HepG2 (cell line): ENCODE results near the gene EGLN2. TPM values are rescaled to one million over a fixed set of nuclear protein-coding genes. Genes with fewer than 3 reads are reported as not detected.

Experiments
- ESRRA ChIP-seq: sonication (generic); formaldehyde crosslinking; IDR thresholded peaks from 2 replicates; pipeline ENCODE4 v1.5.1; 2020; ENCODE audit warnings: mild to moderate bottlenecking, low read depth, missing genetic modification reagents
- HNF4A ChIP-seq: sonication (generic); formaldehyde crosslinking; IDR thresholded peaks from 2 replicates; pipeline ENCODE4 v1.4.0; 2020; ENCODE audit warnings: missing genetic modification reagents
- IRF2 ChIP-seq: IDR thresholded peaks from 2 replicates; pipeline ENCODE4 v1.6.1; 2018; ENCODE audit warnings: missing genetic modification reagents, missing compliant biosample characterization
- JUN ChIP-seq: sonication (generic); formaldehyde crosslinking; IDR thresholded peaks from 2 replicates; pipeline ENCODE4 v1.4.0; 2020; ENCODE audit warnings: mild to moderate bottlenecking, missing genetic modification reagents
- NFYC ChIP-seq: IDR thresholded peaks from 2 replicates; pipeline ENCODE4 v1.6.1; 2016; ENCODE audit warnings: missing genetic modification reagents, missing compliant biosample characterization
- PRPF4 ChIP-seq: fragments of 200-400 bp; formaldehyde crosslinking; IDR thresholded peaks from 2 replicates; pipeline ENCODE4 v1.6.1; 2016; ENCODE audit warnings: low read length, low read depth; ENCODE audit not compliant: poor library complexity, severe bottlenecking
- RFXANK ChIP-seq: IDR thresholded peaks from 2 replicates; pipeline ENCODE4 v1.6.1; 2016
- TEAD3 ChIP-seq: optimal IDR thresholded peaks from 2 replicates; pipeline ENCODE3; 2016; ENCODE audit warnings: borderline replicate concordance
- TOPORS ChIP-seq: sonication (generic); formaldehyde crosslinking; IDR thresholded peaks from 2 replicates; pipeline ENCODE4 v1.8.0; 2023; ENCODE audit warnings: mild to moderate bottlenecking, missing genetic modification reagents
- ZFP90 ChIP-seq: sonication (generic); formaldehyde crosslinking; IDR thresholded peaks from 2 replicates; pipeline ENCODE4 v1.8.0; 2022; ENCODE audit warnings: missing genetic modification reagents, mild to moderate bottlenecking, inconsistent platforms, borderline replicate concordance
- ZNF232 ChIP-seq: sonication (generic); formaldehyde crosslinking; IDR thresholded peaks from 2 replicates; pipeline ENCODE4 v1.4.0; 2020; ENCODE audit warnings: missing genetic modification reagents, borderline replicate concordance
- ZNF234 ChIP-seq: sonication (generic); formaldehyde crosslinking; conservative IDR thresholded peaks from 2 replicates; pipeline ENCODE4 v1.5.1; 2020; ENCODE audit warnings: mild to moderate bottlenecking, missing genetic modification reagents
- ZNF317 ChIP-seq: sonication (generic); formaldehyde crosslinking; IDR thresholded peaks from 2 replicates; pipeline ENCODE4 v1.5.0; 2020; ENCODE audit warnings: mild to moderate bottlenecking, missing genetic modification reagents
- ZNF44 ChIP-seq: sonication (generic); formaldehyde crosslinking; IDR thresholded peaks from 2 replicates; pipeline ENCODE4 v1.5.1; 2020; ENCODE audit warnings: mild to moderate bottlenecking, missing genetic modification reagents
- ZNF572 ChIP-seq: sonication (generic); formaldehyde crosslinking; IDR thresholded peaks from 2 replicates; pipeline ENCODE4 v1.5.1; 2020; ENCODE audit warnings: mild to moderate bottlenecking, missing genetic modification reagents
- ZNF614 ChIP-seq: IDR thresholded peaks from 2 replicates; pipeline ENCODE4 v1.6.1; 2018; ENCODE audit warnings: missing biosample characterization, missing genetic modification reagents, inconsistent platforms, borderline replicate concordance
- ZNF788 ChIP-seq: sonication (generic); formaldehyde crosslinking; IDR thresholded peaks from 2 replicates; pipeline ENCODE4 v1.5.0; 2020; ENCODE audit warnings: mild to moderate bottlenecking, missing genetic modification reagents, borderline replicate concordance
- polyA plus RNA-seq, 8 experiments: library from polyadenylated mRNA; depleted of rRNA in 3 of 8; stranded (reverse) in 7 of 8; unstranded in 1 of 8; fragments of >200 nt; fragmentation: Illumina TruSeq in 4 of 8; extraction: Trizol in 4 of 8; gene quantifications; 2 replicates each; pipeline versions ENCODE4 v1.2.1 to v1.2.3, GENCODE V29; 2011 to 2016; ENCODE audit warnings: low read depth in 4 of 8, missing spikeins in 1 of 8, mixed read lengths in 1 of 8; ENCODE audit not compliant: insufficient read depth in 1 of 8
- total RNA-seq, 5 experiments: library from RNA; depleted of rRNA; stranded (reverse); fragments of >200 nt; fragmentation: Illumina TruSeq; extraction: Trizol; gene quantifications; 2 replicates each; pipeline ENCODE4 v1.2.3, GENCODE V29; 2016; ENCODE audit warnings: low read depth in 1 of 5
- TF ChIP-seq, protein P1 (sequence below): sonication (generic); formaldehyde crosslinking; IDR thresholded peaks from 2 replicates; pipeline ENCODE4 v1.5.0; 2020; ENCODE audit warnings: mild to moderate bottlenecking, missing genetic modification reagents, borderline replicate concordance
- TF ChIP-seq, protein P2 (sequence below): sonication (generic); formaldehyde crosslinking; conservative IDR thresholded peaks from 2 replicates; pipeline ENCODE4 v1.8.0; 2022; ENCODE audit warnings: mild to moderate bottlenecking, moderate library complexity, missing genetic modification reagents

EGLN2 gene
- total and polyA plus RNA-seq, 2 of the 13 experiments (the other 11 are each of a cell fraction or from before 2014, with no cell fraction given): 16.5 to 40.8 TPM

DNA sequence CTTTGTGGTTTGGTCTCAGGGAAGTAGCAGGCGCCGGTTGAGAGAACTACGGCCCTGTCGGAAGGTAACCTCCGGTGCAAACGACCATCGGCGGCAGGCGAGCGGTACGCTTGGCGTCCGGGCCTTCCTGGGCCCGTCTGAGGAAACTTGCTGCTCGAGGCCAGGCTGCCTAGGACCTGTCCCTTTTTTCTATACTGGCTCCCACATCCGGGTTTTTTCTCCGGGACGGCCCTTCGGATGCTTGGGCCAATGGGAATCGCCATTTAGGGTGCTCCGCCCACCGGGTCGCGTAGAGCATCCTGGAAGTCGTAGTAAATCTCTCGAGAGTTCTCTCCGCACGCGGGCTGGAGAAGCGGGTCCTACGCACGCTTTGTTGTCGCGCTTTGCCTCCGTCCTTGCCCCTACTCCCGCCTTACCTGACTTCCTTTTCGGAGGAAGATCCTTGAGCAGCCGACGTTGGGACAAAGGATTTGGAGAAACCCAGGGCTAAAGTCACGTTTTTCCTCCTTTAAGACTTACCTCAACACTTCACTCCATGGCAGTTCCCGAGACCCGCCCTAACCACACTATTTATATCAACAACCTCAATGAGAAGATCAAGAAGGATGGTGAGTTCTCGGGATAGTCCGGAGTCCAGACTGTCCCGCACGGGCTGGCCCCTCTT lies 48.0 kb upstream of the EGLN2 start, which contains the start of gene SNRPA (continued):
- TF ChIP-seq PRPF4 (no peak), ZNF317 (peak; percentile 53; the same call in 1 of the 2 replicates), TEAD3 (CRISPR knock-in tag) (peak; percentile 13), ZNF614 (CRISPR knock-in tag) (no peak; the same call in 1 of the 2 replicates), IRF2 (peak; percentile 9; the same call in 1 of the 2 replicates), RFXANK (CRISPR knock-in tag) (no peak), ESRRA (CRISPR knock-in tag) (no peak), ZNF572 (no peak), NFYC (peak; percentile 65), ZFP90 (CRISPR knock-in tag) (no peak), TOPORS (CRISPR knock-in tag) (no peak; the same call in 1 of the 2 replicates), ZNF234 (CRISPR knock-in tag) (no peak), HNF4A (CRISPR knock-in tag) (no peak; the same call in 1 of the 2 replicates), ZNF44 (CRISPR knock-in tag) (no peak), ZNF232 (CRISPR knock-in tag) (peak; percentile 73; the same call in 1 of the 2 replicates), JUN (CRISPR knock-in tag) (no peak; the same call in 1 of the 2 replicates), ZNF788 (CRISPR knock-in tag) (no peak)
- TF ChIP-seq, protein P1, sequence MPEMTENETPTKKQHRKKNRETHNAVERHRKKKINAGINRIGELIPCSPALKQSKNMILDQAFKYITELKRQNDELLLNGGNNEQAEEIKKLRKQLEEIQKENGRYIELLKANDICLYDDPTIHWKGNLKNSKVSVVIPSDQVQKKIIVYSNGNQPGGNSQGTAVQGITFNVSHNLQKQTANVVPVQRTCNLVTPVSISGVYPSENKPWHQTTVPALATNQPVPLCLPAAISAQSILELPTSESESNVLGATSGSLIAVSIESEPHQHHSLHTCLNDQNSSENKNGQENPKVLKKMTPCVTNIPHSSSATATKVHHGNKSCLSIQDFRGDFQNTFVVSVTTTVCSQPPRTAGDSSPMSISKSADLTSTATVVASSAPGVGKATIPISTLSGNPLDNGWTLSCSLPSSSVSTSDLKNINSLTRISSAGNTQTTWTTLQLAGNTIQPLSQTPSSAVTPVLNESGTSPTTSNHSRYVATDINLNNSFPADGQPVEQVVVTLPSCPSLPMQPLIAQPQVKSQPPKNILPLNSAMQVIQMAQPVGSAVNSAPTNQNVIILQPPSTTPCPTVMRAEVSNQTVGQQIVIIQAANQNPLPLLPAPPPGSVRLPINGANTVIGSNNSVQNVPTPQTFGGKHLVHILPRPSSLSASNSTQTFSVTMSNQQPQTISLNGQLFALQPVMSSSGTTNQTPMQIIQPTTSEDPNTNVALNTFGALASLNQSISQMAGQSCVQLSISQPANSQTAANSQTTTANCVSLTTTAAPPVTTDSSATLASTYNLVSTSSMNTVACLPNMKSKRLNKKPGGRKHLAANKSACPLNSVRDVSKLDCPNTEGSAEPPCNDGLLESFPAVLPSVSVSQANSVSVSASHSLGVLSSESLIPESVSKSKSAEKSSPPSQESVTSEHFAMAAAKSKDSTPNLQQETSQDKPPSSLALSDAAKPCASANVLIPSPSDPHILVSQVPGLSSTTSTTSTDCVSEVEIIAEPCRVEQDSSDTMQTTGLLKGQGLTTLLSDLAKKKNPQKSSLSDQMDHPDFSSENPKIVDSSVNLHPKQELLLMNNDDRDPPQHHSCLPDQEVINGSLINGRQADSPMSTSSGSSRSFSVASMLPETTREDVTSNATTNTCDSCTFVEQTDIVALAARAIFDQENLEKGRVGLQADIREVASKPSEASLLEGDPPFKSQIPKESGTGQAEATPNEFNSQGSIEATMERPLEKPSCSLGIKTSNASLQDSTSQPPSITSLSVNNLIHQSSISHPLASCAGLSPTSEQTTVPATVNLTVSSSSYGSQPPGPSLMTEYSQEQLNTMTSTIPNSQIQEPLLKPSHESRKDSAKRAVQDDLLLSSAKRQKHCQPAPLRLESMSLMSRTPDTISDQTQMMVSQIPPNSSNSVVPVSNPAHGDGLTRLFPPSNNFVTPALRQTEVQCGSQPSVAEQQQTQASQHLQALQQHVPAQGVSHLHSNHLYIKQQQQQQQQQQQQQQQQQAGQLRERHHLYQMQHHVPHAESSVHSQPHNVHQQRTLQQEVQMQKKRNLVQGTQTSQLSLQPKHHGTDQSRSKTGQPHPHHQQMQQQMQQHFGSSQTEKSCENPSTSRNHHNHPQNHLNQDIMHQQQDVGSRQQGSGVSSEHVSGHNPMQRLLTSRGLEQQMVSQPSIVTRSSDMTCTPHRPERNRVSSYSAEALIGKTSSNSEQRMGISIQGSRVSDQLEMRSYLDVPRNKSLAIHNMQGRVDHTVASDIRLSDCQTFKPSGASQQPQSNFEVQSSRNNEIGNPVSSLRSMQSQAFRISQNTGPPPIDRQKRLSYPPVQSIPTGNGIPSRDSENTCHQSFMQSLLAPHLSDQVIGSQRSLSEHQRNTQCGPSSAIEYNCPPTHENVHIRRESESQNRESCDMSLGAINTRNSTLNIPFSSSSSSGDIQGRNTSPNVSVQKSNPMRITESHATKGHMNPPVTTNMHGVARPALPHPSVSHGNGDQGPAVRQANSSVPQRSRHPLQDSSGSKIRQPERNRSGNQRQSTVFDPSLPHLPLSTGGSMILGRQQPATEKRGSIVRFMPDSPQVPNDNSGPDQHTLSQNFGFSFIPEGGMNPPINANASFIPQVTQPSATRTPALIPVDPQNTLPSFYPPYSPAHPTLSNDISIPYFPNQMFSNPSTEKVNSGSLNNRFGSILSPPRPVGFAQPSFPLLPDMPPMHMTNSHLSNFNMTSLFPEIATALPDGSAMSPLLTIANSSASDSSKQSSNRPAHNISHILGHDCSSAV (CRISPR knock-in tag): no peak
- TF ChIP-seq, protein P2, sequence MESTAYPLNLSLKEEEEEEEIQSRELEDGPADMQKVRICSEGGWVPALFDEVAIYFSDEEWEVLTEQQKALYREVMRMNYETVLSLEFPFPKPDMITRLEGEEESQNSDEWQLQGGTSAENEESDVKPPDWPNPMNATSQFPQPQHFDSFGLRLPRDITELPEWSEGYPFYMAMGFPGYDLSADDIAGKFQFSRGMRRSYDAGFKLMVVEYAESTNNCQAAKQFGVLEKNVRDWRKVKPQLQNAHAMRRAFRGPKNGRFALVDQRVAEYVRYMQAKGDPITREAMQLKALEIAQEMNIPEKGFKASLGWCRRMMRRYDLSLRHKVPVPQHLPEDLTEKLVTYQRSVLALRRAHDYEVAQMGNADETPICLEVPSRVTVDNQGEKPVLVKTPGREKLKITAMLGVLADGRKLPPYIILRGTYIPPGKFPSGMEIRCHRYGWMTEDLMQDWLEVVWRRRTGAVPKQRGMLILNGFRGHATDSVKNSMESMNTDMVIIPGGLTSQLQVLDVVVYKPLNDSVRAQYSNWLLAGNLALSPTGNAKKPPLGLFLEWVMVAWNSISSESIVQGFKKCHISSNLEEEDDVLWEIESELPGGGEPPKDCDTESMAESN (CRISPR knock-in tag): no peak
